ENCODE data around the gene THSD4.
A peak's percentile ranks its signal among the peaks of the same experiment; 100 is the strongest.

The THSD4 gene

GRCh38 chr15:71333839-71334238 is 218.6 kb downstream of the THSD4 start:
- peak; percentile 1 for DNase-seq

GRCh38 chr15:71334434-71334833 is 219.2 kb downstream of the THSD4 start:
- no peak for DNase-seq

GRCh38 chr15:71334873-71335272 is 219.6 kb downstream of the THSD4 start:
- no peak for DNase-seq

- no peak for DNase-seq
These were observed 220.3 kb downstream of the THSD4 start for GRCh38 chr15:71335591-71335990.

GRCh38 chr15:71336671-71337070 is 221.4 kb downstream of the THSD4 start:
- no peak for DNase-seq

- DNase-seq = no peak
These were observed 222.1 kb downstream of the THSD4 start for GRCh38 chr15:71337197-71337845.

- DNase-seq = no peak
These were observed 223.0 kb downstream of the THSD4 start for GRCh38 chr15:71338265-71338664.

GRCh38 chr15:71338827-71339542 is 223.7 kb downstream of the THSD4 start:
- DNase-seq = no peak

- DNase-seq = no peak
These were observed 226.7 kb downstream of the THSD4 start for GRCh38 chr15:71341811-71342550.

- no peak for DNase-seq
These were observed 227.4 kb downstream of the THSD4 start for GRCh38 chr15:71342658-71343057.

GRCh38 chr15:71344316-71344715 is 229.0 kb downstream of the THSD4 start:
- DNase-seq = no peak

GRCh38 chr15:71345186-71345585 is 229.9 kb downstream of the THSD4 start:
- DNase-seq = no peak

- DNase-seq = no peak
These were observed 231.2 kb downstream of the THSD4 start for GRCh38 chr15:71346464-71346863.

- no peak for DNase-seq
These were observed 233.3 kb downstream of the THSD4 start for GRCh38 chr15:71348597-71348996.

GRCh38 chr15:71349336-71349735 is 234.1 kb downstream of the THSD4 start:
- no peak for DNase-seq

GRCh38 chr15:71349736-71350526 is 234.7 kb downstream of the THSD4 start:
- no peak for DNase-seq

- no peak for DNase-seq
These were observed 235.5 kb downstream of the THSD4 start for GRCh38 chr15:71350622-71351378.

GRCh38 chr15:71352125-71352524 is 236.9 kb downstream of the THSD4 start:
- DNase-seq = no peak

GRCh38 chr15:71352765-71353164 is 237.5 kb downstream of the THSD4 start:
- no peak for DNase-seq

GRCh38 chr15:71353171-71353570 is 237.9 kb downstream of the THSD4 start:
- no peak for DNase-seq

- DNase-seq = no peak
These were observed 240.0 kb downstream of the THSD4 start for GRCh38 chr15:71355268-71355667.

- DNase-seq = no peak
These were observed 242.1 kb downstream of the THSD4 start for GRCh38 chr15:71357321-71357732.
